ENCODE data around the gene SMYD3.
"Not testable (repeated sequence)": the region's sequence is repeated elsewhere in the genome, so short reads cannot be mapped to it uniquely, and the experiment has no call there.

DNA sequence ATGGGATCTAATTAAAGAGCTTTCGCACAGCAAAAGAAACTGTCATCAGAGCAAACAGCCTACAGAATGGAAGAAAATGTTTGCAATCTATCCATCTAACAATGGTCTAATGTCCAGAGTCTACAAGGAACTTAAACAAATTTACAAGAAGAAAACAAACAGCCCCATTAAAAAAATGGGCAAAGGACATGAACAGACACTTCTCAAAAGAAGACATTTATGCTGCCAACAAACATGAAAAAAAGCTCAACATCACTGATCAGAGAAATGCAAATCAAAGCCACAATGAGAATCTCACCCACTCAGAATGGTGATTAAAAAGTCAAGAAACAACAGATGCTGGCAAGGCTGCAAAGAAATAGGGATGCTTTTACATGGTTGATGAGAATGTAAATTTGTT is 561.9 kb downstream of the SMYD3 start:
- TF ChIP-seq, protein P1, sequence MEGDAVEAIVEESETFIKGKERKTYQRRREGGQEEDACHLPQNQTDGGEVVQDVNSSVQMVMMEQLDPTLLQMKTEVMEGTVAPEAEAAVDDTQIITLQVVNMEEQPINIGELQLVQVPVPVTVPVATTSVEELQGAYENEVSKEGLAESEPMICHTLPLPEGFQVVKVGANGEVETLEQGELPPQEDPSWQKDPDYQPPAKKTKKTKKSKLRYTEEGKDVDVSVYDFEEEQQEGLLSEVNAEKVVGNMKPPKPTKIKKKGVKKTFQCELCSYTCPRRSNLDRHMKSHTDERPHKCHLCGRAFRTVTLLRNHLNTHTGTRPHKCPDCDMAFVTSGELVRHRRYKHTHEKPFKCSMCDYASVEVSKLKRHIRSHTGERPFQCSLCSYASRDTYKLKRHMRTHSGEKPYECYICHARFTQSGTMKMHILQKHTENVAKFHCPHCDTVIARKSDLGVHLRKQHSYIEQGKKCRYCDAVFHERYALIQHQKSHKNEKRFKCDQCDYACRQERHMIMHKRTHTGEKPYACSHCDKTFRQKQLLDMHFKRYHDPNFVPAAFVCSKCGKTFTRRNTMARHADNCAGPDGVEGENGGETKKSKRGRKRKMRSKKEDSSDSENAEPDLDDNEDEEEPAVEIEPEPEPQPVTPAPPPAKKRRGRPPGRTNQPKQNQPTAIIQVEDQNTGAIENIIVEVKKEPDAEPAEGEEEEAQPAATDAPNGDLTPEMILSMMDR (IDR thresholded peaks at IDR 0.05): not testable (repeated sequence)
- TF ChIP-seq EZH2 (IDR thresholded peaks at IDR 0.05; ENCODE audit: borderline replicate concordance, insufficient read depth, low read depth, low read length, poor library complexity, severe bottlenecking): not testable (repeated sequence)
